Keratinocyte (primary cell): ENCODE results near the gene B3GALT6. TPM values are rescaled to one million over a fixed set of nuclear protein-coding genes. Genes with fewer than 3 reads are reported as not detected.

Experiments used
- DNase-seq: peaks from one replicate; pipeline ENCODE4 v3.0.0-alpha.2; 2011; ENCODE audit warnings: low read depth, missing footprints, low spot score
- FAIRE-seq: peaks from 2 replicates; lab custom pipeline; 2011; peaks lifted over from hg19 to GRCh38; lab: Jason Lieb, UNC
- H2AFZ ChIP-seq: 2 replicates; pipeline ENCODE4 v1.6.0; 2012; ENCODE audit warnings: low read length, control low read depth, inconsistent platforms; ENCODE audit not compliant: control insufficient read depth
- H3K27ac ChIP-seq: 2 replicates; pipeline ENCODE4 v1.5.1; 2011; ENCODE audit warnings: low read length; ENCODE audit not compliant: control insufficient read depth, insufficient read depth
- H3K27me3 ChIP-seq: 3 replicates; pipeline ENCODE4 v1.6.0; 2011; ENCODE audit warnings: low read length; ENCODE audit not compliant: control insufficient read depth, insufficient read depth; ENCODE audit errors: extremely low read depth
- H3K36me3 ChIP-seq, 2 experiments: 2 replicates in 1 of 2; 3 replicates in 1 of 2; pipeline ENCODE4 v1.5.1; 2011; ENCODE audit warnings: low read length in 2 of 2, mild to moderate bottlenecking in 1 of 2; ENCODE audit not compliant: control insufficient read depth in 2 of 2, insufficient read depth in 2 of 2; ENCODE audit errors: extremely low read depth in 1 of 2
- H3K4me1 ChIP-seq: 3 replicates; pipeline ENCODE4 v1.5.1; 2011; ENCODE audit warnings: low read length; ENCODE audit not compliant: control insufficient read depth, insufficient read depth; ENCODE audit errors: extremely low read depth
- H3K4me2 ChIP-seq: 3 replicates; pipeline ENCODE4 v1.6.0; 2011; ENCODE audit warnings: low read depth, low read length; ENCODE audit not compliant: control insufficient read depth, insufficient read depth; ENCODE audit errors: extremely low read depth
- H3K4me3 ChIP-seq, 3 experiments: fragments of 200-600 bp in 1 of 3; sonication (generic) in 1 of 3; 2 replicates in 2 of 3; 3 replicates in 1 of 3; pipeline ENCODE4 v1.5.1; 2011 to 2016; ENCODE audit warnings: low read length in 3 of 3, mild to moderate bottlenecking in 3 of 3, control low read depth in 2 of 3, inconsistent platforms in 1 of 3, low read depth in 1 of 3, mixed read lengths in 1 of 3, mixed run types in 1 of 3, moderate library complexity in 1 of 3; ENCODE audit not compliant: control insufficient read depth in 2 of 3, insufficient read depth in 2 of 3; ENCODE audit errors: extremely low read depth in 1 of 3
- H3K79me2 ChIP-seq: 2 replicates; pipeline ENCODE4 v1.6.0; 2012; ENCODE audit warnings: low read length; ENCODE audit not compliant: control insufficient read depth, insufficient read depth
- H3K9ac ChIP-seq: 3 replicates; pipeline ENCODE4 v1.6.0; 2011; ENCODE audit warnings: low read length; ENCODE audit not compliant: control insufficient read depth, insufficient read depth; ENCODE audit errors: extremely low read depth
- H3K9me1 ChIP-seq: 3 replicates; pipeline ENCODE4 v1.6.0; 2011; ENCODE audit warnings: low read length; ENCODE audit not compliant: control insufficient read depth, insufficient read depth; ENCODE audit errors: extremely low read depth
- H3K9me3 ChIP-seq: 2 replicates; pipeline ENCODE4 v1.5.1; 2012; ENCODE audit warnings: low read depth, low read length; ENCODE audit not compliant: control insufficient read depth
- H4K20me1 ChIP-seq: 3 replicates; pipeline ENCODE4 v1.6.0; 2011; ENCODE audit warnings: low read length; ENCODE audit not compliant: control insufficient read depth, insufficient read depth; ENCODE audit errors: extremely low read depth
- EZH2 ChIP-seq: IDR thresholded peaks from one replicate; pipeline ENCODE4 v1.6.1; 2012; ENCODE audit warnings: inconsistent platforms, mild to moderate bottlenecking, low read length, moderate library complexity
- dilution Hi-C: fragments of 300-500 bp; cut with MboI; formaldehyde crosslinking; loops from one replicate; pipeline ENCODE4 v1.7.0; 2020; ENCODE audit warnings: low sequenced_read_pairs; ENCODE audit not compliant: extremely low pct_ligation_motif_present
- polyA plus RNA-seq, 5 experiments: library from polyadenylated mRNA; depleted of rRNA in 3 of 5; stranded (reverse) in 3 of 5; stranded (forward) in 1 of 5; unstranded in 1 of 5; fragments of >200 nt; gene quantifications; 1 replicate in 1 of 5; 2 replicates in 3 of 5; 3 replicates in 1 of 5; pipeline versions ENCODE4 v1.2.1 to v1.2.3, GENCODE V29; 2011 to 2012; ENCODE audit warnings: missing spikeins in 2 of 5, low read depth in 1 of 5, low replicate concordance in 1 of 5
- TF ChIP-seq, protein P1 (sequence below), 3 experiments: IDR thresholded peaks in 1 of 3; conservative IDR thresholded peaks in 1 of 3; optimal IDR thresholded peaks in 1 of 3; 2 replicates in 2 of 3; 3 replicates in 1 of 3; pipeline versions ENCODE3 to v1.5.1; 2011; ENCODE audit warnings: low read length in 3 of 3, mild to moderate bottlenecking in 3 of 3, moderate library complexity in 2 of 3, control low read depth in 1 of 3, inconsistent platforms in 1 of 3; ENCODE audit not compliant: insufficient read depth in 2 of 3; ENCODE audit errors: extremely low read depth in 1 of 3

The B3GALT6 gene
- polyA plus RNA-seq, 1 donor (not counting 4 experiments of a cell fraction or from before 2014, with no cell fraction given): 6.8 TPM

DNA sequence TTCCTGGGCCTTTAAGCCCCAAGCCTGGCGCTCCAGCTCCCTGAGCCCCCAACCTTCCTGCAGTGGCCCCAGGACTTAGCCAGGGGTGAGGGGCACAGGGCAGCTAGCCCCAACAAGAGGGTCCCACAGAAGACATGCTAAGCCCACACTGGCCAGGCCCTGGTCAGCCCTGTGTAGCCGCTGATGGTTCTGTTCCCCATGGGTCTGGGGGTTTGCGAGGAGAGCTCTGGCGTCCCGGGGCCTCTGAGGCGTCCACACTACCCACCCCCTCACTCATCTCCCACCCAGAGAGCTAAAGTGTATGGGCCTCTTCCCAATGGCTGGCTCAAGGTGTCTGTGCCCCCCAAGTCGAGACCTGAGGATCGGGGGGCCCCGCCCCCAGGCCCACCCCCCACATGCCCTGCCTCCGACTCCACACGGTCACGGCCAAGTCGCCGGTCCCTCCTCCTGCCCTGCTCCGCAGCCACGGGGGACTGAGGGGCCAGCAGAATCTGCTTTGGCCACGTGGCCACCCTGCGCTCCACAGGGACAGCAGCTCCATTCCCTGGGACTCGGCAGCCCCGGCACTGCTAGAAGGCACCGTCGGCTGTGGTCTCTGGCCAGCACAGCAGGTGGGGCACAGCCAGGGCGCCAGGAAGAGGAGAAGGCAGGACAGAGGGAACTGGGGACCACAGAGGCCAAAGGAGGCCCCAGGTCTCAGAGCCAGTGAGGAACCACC, 33.5 kb upstream of the B3GALT6 start:
- Histone ChIP-seq H3K27me3 (peaks cover 4% of the 10 kb centered on the region), H3K36me3 (no peaks in the 10 kb centered on the region), H3K27ac (no peak overlapping the region), H3K4me3 (no peak overlapping the region), H3K9me1 (no peaks in the 10 kb centered on the region), H2AFZ (no peak overlapping the region), H4K20me1 (no peaks in the 10 kb centered on the region), H3K79me2 (no peaks in the 10 kb centered on the region), H3K4me2 (no peak overlapping the region), H3K9me3 (no peaks in the 10 kb centered on the region), H3K9ac (no peak overlapping the region), H3K4me1 (peaks cover 3% of the 10 kb centered on the region)
- FAIRE-seq: no peak
- dilution Hi-C loops: no loop called here
- no peak for DNase-seq
- TF ChIP-seq, protein P1, sequence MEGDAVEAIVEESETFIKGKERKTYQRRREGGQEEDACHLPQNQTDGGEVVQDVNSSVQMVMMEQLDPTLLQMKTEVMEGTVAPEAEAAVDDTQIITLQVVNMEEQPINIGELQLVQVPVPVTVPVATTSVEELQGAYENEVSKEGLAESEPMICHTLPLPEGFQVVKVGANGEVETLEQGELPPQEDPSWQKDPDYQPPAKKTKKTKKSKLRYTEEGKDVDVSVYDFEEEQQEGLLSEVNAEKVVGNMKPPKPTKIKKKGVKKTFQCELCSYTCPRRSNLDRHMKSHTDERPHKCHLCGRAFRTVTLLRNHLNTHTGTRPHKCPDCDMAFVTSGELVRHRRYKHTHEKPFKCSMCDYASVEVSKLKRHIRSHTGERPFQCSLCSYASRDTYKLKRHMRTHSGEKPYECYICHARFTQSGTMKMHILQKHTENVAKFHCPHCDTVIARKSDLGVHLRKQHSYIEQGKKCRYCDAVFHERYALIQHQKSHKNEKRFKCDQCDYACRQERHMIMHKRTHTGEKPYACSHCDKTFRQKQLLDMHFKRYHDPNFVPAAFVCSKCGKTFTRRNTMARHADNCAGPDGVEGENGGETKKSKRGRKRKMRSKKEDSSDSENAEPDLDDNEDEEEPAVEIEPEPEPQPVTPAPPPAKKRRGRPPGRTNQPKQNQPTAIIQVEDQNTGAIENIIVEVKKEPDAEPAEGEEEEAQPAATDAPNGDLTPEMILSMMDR (optimal IDR thresholded peaks at IDR 0.05 in 1 of 3, IDR thresholded peaks at IDR 0.05 in 1 of 3, conservative IDR thresholded peaks at IDR 0.05 in 1 of 3; ENCODE audit: extremely low read depth in 1 of 3, insufficient read depth in 2 of 3, low read length in 3 of 3): no peak

DNA sequence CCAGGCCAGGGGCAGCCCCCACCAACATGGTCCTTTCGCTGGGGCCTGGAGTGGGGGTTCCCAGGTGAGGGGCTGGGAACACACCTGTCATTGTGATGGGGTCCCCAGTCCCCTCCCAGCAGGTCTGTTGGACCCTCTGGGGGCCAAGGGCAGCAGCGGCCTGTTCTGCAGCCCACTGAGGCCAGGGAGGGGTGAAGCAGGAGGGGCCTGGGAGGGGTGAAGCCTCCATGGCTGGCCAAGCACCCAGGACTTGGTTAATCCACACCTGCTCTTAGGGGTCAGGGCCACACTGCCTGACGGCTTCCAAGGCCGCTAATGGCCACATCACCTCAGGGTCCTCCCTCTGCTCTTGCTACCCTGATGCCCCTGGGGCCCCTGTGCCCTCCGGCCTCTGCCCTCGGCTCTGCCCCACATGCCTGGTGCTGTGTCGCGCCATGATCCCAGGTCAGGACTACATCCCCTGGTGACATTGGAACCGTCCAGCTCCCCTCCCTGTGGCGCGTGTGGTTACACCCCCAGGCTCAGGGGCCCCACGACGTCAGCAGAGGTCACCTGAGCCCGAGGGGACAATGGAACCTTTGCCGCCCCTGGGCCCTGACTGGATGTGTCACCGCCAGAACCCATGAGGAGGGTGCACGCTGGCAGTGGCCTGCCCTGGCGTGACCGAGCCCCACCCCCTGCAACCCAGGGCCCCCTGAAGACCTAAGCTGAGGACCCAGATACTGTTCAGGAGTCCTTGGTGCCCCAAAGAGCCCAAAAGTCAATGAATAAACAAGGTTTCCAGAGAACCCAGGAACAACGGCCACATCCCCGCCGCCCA, 32.7 kb upstream of the B3GALT6 start:
- H3K27me3 ChIP-seq: peaks cover 11% of the 10 kb centered on the region
- H3K9me3 ChIP-seq: no peaks in the 10 kb centered on the region
- no peak overlapping the region for H3K27ac ChIP-seq
- no peaks in the 10 kb centered on the region for H3K36me3 ChIP-seq
- dilution Hi-C loops: no loop called here
- no peak overlapping the region for H3K4me2 ChIP-seq
- FAIRE-seq (no peak), DNase-seq (no peak)
- H3K79me2 ChIP-seq: no peaks in the 10 kb centered on the region
- no peak overlapping the region for H3K9ac ChIP-seq
- H3K4me1 ChIP-seq: peaks cover 3% of the 10 kb centered on the region
- no peak overlapping the region for H2AFZ ChIP-seq
- no peak overlapping the region for H3K4me3 ChIP-seq
- no peaks in the 10 kb centered on the region for H3K9me1 ChIP-seq
- H4K20me1 ChIP-seq: no peaks in the 10 kb centered on the region
- no peak for TF ChIP-seq EZH2
- TF ChIP-seq, protein P1 (optimal IDR thresholded peaks at IDR 0.05 in 1 of 3, IDR thresholded peaks at IDR 0.05 in 1 of 3, conservative IDR thresholded peaks at IDR 0.05 in 1 of 3; ENCODE audit: extremely low read depth in 1 of 3, insufficient read depth in 2 of 3, low read length in 3 of 3): no peak
